Fibroblast of pulmonary artery (primary cell): ENCODE measurements around the gene DTX3.
"Not testable (repeated sequence)": the region's sequence is repeated elsewhere in the genome, so short reads cannot be mapped to it uniquely, and the experiment has no call there.

Experiments
- DNase-seq: peaks from one replicate; pipeline ENCODE4 v3.0.0-alpha.2; 2010; ENCODE audit warnings: low read depth
- H3K4me3 ChIP-seq: replicated peaks from 2 replicates; pipeline ENCODE4 v1.5.1; 2011; ENCODE audit warnings: low read depth, mild to moderate bottlenecking, control low read depth, low read length, moderate library complexity
- TF ChIP-seq, protein P1 (sequence below): IDR thresholded peaks from 2 replicates; pipeline ENCODE4 v1.5.1; 2011; ENCODE audit warnings: mild to moderate bottlenecking, control low read depth, low read length, inconsistent platforms; ENCODE audit errors: missing control alignments

Gene DTX3

DNA sequence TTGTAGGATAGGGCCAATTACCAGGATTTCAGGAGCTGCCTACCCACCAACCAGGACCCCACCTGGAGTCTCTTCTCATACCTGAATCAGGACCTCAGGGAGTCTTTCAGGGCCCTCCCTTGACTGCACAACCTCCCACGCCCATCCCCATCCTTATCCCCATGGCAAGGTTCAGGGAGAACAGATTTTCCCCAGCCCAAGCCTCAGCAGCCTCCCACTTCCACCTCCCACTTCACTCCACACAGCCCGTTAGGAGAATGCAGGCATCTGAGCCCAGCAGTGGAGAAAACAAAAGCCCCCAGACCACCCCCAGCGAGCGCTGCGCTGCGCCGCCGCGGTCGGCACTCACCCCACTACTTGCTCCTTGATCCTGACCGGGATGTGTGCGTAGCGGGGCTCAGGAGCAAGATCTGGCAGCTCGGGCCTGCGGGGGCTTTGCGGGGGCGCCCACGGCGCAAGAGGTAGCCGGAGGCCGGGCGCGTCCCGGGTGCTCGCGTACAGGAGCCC is 27.0 kb downstream of the DTX3 start:
- TF ChIP-seq, protein P1, sequence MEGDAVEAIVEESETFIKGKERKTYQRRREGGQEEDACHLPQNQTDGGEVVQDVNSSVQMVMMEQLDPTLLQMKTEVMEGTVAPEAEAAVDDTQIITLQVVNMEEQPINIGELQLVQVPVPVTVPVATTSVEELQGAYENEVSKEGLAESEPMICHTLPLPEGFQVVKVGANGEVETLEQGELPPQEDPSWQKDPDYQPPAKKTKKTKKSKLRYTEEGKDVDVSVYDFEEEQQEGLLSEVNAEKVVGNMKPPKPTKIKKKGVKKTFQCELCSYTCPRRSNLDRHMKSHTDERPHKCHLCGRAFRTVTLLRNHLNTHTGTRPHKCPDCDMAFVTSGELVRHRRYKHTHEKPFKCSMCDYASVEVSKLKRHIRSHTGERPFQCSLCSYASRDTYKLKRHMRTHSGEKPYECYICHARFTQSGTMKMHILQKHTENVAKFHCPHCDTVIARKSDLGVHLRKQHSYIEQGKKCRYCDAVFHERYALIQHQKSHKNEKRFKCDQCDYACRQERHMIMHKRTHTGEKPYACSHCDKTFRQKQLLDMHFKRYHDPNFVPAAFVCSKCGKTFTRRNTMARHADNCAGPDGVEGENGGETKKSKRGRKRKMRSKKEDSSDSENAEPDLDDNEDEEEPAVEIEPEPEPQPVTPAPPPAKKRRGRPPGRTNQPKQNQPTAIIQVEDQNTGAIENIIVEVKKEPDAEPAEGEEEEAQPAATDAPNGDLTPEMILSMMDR = no peak
- no peak overlapping the region for H3K4me3 ChIP-seq
- no peak for DNase-seq

DNA sequence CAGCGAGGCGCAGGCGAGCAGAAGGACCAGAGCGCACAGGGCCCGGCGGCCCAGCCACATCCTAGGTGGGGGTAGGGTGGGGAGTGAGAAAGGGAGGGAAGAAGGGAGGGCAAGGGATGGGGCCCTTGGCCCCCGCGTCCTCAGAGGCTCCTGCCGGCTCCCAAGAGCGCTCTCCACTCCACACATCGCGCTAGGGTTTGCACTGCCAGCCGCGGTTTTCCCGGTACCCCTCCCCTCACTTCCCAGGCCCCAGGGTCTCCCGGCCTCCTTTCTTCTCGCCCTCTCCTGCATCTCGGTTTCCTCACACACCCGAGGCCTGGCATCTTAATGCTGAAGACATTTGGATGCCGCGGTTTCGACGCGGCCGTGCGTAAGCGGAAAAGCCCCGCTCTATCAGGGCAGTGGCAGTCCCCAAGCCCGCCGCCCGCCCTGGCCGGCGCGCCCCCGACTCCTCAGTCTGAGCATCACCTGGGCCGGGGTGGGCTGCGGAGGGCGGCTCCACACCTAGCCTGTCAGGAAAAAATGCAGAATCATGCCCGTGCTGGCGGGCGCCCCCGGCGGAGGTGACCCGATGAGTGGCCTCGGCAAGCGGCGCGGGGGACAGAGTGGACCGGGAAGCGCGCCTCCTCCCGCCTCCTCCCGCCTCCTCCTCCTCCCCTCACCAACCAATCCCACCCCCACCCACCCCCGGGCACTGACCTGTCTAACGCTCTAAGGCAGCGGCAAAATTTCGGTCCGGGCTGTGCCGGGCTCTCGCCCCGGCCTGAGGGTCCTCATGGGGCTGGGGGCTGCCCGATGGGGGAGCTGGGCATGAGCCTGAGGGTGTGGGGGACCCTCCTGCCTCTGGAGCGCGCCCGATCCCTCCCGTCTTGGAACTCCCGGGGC is 27.7 kb downstream of the DTX3 start:
- DNase-seq = no peak
- peak overlapping the region; percentile 51 for H3K4me3 ChIP-seq
- TF ChIP-seq, protein P1 = no peak

GRCh38 chr12:57632958-57633840 is 28.6 kb downstream of the DTX3 start, which contains the start of gene B4GALNT1:
Gene B4GALNT1, minus strand, starts transcription at chr12:57633201. Its CDS starts 1,069 bp downstream, at chr12:57632132.
- peak; percentile 53 for DNase-seq
- H3K4me3 ChIP-seq = peak within 1 kb of the TSS; percentile 51
- TF ChIP-seq, protein P1 = peak; percentile 64

- DNase-seq, H3K4me3 ChIP-seq: not testable (repeated sequence)
These were observed 32.1 kb downstream of the DTX3 start for GRCh38 chr12:57636731-57637130.

GRCh38 chr12:57637364-57637763 is 32.7 kb downstream of the DTX3 start:
- TF ChIP-seq, protein P1 = no peak
- no peak for DNase-seq
- H3K4me3 ChIP-seq = no peak overlapping the region

- no peak overlapping the region for H3K4me3 ChIP-seq
- TF ChIP-seq, protein P1 = no peak
- no peak for DNase-seq
These were observed 33.5 kb downstream of the DTX3 start for GRCh38 chr12:57638096-57638495.
